ENCODE data around the gene MCU.
"Not testable (repeated sequence)": the region's sequence is repeated elsewhere in the genome, so short reads cannot be mapped to it uniquely, and the experiment has no call there.

MCU gene

DNA sequence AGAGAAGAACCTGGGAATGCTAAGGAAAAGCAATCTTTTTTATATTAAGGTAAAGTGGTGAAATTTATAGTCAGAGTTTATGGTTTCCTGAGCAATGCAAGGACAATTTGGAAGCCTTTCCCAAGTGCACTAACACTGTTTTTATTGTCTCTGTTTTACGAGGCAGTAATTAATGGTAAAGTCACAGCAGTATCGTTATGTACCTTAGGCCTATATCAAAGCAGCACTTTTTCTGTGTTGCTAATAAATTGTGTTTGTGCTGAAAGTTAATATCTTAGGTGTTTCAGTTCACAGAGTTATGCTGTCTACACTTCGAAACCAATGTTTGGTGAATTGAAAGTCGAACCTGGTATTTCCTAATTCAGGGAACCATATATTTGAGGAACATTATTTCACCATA lies 220.8 kb downstream of the MCU start:
- DNase-seq: no peak

- no peak for DNase-seq
These were observed 221.3 kb downstream of the MCU start for GRCh38 chr10:72913287-72913686.

DNA sequence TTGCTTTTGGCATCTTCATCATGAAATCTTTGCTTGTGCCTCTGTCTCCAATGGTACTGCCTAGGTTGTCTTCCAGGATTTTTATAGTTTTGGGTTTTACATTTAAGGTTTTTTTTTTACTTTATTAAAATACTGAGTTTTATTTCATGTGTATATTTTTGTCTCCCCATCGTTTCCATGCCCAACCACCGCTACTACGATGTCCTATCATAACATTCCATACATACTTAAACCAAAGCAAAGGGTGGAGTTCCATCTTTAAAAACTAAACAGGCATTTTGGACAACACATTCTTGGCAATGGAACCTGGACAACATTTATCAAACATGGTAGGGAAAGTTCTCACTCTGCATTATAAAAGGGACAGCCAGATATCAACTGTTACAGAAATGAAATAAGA lies 225.3 kb downstream of the MCU start:
- DNase-seq: not testable (repeated sequence)

DNA sequence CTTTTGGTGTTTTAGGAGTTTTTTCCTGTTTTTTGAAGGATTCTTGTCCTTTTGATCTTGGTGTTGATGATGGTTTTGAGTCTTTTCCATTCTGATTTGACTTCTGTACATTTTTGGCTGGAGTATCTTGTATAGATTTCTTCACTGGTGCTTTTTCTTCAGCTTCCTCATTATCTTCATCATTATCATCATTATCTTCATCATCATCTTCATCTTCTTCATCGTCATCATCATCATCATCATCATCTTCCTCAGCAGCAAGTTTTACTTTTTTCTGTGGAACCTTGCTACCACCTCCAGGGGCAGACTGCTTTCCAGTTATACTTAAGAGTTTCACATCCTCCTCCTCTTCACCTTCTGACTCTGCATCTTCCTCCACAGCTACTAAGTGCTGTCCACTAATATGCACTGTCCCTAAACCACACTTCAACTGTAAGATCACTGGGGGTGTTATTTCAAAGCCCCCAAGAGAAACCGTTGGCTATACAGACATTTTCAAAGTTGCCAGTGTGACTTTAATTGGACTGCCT lies 225.9 kb downstream of the MCU start:
- DNase-seq: not testable (repeated sequence)

GRCh38 chr10:72918352-72918751 lies 226.4 kb downstream of the MCU start:
- no peak for DNase-seq

- not testable (repeated sequence) for DNase-seq
These were observed 229.3 kb downstream of the MCU start for GRCh38 chr10:72921147-72921683.

GRCh38 chr10:72924351-72924750 lies 232.4 kb downstream of the MCU start:
- no peak for DNase-seq

GRCh38 chr10:72925951-72926465 lies 234.1 kb downstream of the MCU start:
- no peak for DNase-seq

- DNase-seq: no peak
These were observed 235.5 kb downstream of the MCU start for GRCh38 chr10:72927485-72927884.

DNA sequence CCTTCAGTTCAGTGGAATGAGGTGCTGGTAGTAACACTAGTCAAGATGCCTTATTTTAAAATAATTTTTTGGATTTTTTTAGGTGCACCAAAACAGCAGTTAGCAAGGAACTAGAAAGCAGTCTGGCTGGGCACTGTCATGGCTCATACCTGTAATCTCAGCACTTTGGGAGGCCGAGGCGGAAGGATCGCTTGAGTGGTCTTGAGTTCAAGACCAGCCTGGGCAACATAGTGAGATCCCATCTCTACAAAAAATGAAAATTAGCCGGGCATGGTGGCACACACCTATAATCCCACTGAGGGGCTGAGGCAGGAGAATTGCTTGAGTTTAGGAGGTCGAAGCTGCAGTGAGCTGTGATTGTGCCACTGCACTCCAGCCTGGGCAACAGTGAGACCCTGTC lies 236.9 kb downstream of the MCU start:
- DNase-seq: no peak

- no peak for DNase-seq
These were observed 238.3 kb downstream of the MCU start for GRCh38 chr10:72930276-72930675.

DNA sequence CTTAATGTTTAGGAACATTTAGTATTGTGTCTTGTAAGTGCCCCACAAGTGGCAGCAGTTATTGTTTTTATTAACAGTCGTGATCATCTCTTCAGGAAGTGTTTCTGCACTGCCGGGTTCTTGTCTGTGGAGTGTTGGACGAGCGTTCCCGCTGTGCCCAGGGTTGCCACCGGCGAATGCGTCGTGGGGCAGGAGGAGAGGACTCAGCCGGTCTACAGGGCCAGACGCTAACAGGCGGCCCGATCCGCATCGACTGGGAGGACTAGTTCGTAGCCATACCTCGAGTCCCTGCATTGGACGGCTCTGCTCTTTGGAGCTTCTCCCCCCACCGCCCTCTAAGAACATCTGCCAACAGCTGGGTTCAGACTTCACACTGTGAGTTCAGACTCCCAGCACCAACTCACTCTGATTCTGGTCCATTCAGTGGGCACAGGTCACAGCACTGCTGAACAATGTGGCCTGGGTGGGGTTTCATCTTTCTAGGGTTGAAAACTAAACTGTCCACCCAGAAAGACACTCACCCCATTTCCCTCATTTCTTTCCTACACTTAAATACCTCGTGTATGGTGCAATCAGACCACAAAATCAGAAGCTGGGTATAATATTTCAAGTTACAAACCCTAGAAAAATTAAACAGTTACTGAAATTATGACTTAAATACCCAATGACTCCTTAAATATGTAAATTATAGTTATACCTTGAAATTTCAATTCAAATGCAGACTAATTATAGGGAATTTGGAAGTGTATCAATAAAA lies 240.5 kb downstream of the MCU start:
- no peak for DNase-seq

DNA sequence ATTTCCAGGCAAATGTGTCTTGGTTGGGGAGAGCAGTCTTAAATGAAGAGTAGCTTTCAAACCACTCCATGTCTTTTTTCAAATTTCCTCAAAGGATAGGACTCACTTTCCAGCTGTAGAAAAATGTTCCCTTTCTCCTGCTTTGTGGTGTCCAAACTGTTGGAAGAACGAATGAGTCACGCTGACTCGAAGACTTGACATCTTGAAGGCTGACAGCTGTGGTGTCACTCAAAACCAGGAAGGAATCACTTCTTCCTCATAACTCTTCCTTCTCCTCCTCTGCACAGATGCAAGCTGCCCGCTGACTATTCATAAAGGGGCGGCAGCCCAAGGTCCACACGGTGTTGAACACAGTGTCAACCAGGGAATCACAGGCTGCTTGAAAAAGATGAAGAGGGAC lies 243.4 kb downstream of the MCU start:
- no peak for DNase-seq

All from NCI-H1105 treated with DMSO at 0.1 percent for 48 hours (cell line).